Endometrial microvascular endothelial cells (primary cell): ENCODE results near the gene RNF157. TPM values are rescaled to one million over a fixed set of nuclear protein-coding genes. Genes with fewer than 3 reads are reported as not detected.

Source experiments
- in situ Hi-C: cut with HindIII; loops from 2 replicates; pipeline ENCODE4 v1.10.0; 2017; ENCODE audit warnings: low sequenced_read_pairs, low pct_unique_long_range_greater_than_20kb; ENCODE audit errors: inconsistent ontology term
- total RNA-seq: library from RNA; depleted of rRNA; stranded (reverse); fragments of >200 nt; gene quantifications from one replicate; pipeline ENCODE4 v1.2.3, GENCODE V29; 2015; ENCODE audit errors: inconsistent ontology term

The RNF157 gene
- total RNA-seq, 1 donor from 2014 or later: not detected

GRCh38 chr17:76150712-76151622 is 89.3 kb downstream of the RNF157 start:
- in situ Hi-C loops: no loop called here

GRCh38 chr17:76149214-76149613 is 91.1 kb downstream of the RNF157 start:
- in situ Hi-C loops: no loop called here

GRCh38 chr17:76148015-76148326 is 92.3 kb downstream of the RNF157 start:
- in situ Hi-C loops: no loop called here

- in situ Hi-C loops: no loop called here
Measured at GRCh38 chr17:76147211-76148014, 92.9 kb downstream of the RNF157 start.

GRCh38 chr17:76146053-76146851 is 94.0 kb downstream of the RNF157 start:
- in situ Hi-C loops: no loop called here

- in situ Hi-C loops: no loop called here
Measured at GRCh38 chr17:76145231-76146052, 94.9 kb downstream of the RNF157 start.

GRCh38 chr17:76142585-76143041 is 97.7 kb downstream of the RNF157 start:
- in situ Hi-C loops: no loop called here

- in situ Hi-C loops: no loop called here
Measured at GRCh38 chr17:76142039-76142584, 98.2 kb downstream of the RNF157 start.

- in situ Hi-C loops: no loop called here
Measured at GRCh38 chr17:76141212-76142038, 98.9 kb downstream of the RNF157 start, which contains the start of gene FOXJ1. Gene FOXJ1, minus strand, starts transcription at chr17:76141245. Its CDS starts 850 bp downstream, at chr17:76140395.

- in situ Hi-C loops: no loop called here
Measured at GRCh38 chr17:76140661-76141211, 99.6 kb downstream of the RNF157 start.

- in situ Hi-C loops: no loop called here
Measured at GRCh38 chr17:76139801-76140660, 100.3 kb downstream of the RNF157 start.

GRCh38 chr17:76138896-76139752 is 101.2 kb downstream of the RNF157 start:
- in situ Hi-C loops: no loop called here

GRCh38 chr17:76138234-76138895 is 101.9 kb downstream of the RNF157 start:
- in situ Hi-C loops: no loop called here

GRCh38 chr17:76137351-76138233 is 102.7 kb downstream of the RNF157 start:
- in situ Hi-C loops: no loop called here
